K562 (cell line): ENCODE results near the gene GAB2. TPM values are rescaled to one million over a fixed set of nuclear protein-coding genes. Genes with fewer than 3 reads are reported as not detected.

Source experiments
- ATAC-seq: fragments of 200-7000 bp; cut with Tn5 transposase; 3 replicates; pipeline ENCODE4 v1.9.1; 2020; ENCODE audit warnings: moderate library complexity
- BruUV-seq: library from RNA; stranded (reverse); fragments of 400-500 nt; replicated peaks from 2 replicates; lab custom pipeline; 2021; lab: Mats Ljungman, UMichigan
- CTCF ChIA-PET: fragments of 300-600 bp; formaldehyde crosslinking; extraction: SDS; loops from one replicate; lab custom pipeline; 2021; ENCODE audit warnings: low intra/inter-chr PET ratio; lab: Yijun Ruan, JAX
- POLR2A ChIA-PET: fragments of 300-600, 350-650 bp; sonication (Branson Sonifier 250); formaldehyde crosslinking; extraction: SDS; loops from one replicate; lab custom pipeline; 2021; ENCODE audit warnings: antibody characterized with exemption, inconsistent platforms; lab: Yijun Ruan, JAX
- DNase-seq, 4 experiments: peaks; one replicate each; pipeline versions ENCODE4 v3.0.0 to v3.0.0-alpha.2; 2011 to 2018; ENCODE audit warnings: low spot score in 3 of 4, mixed read lengths in 3 of 4; ENCODE audit errors: extremely low read depth in 1 of 4
- FAIRE-seq: peaks from 2 replicates; lab custom pipeline; 2011; peaks lifted over from hg19 to GRCh38; lab: Jason Lieb, UNC
- H2AFZ ChIP-seq: 2 replicates; pipeline ENCODE4 v1.6.0; 2011; ENCODE audit warnings: low read depth, low read length, control low read depth, inconsistent platforms
- H3K27ac ChIP-seq: fragments of 200-600 bp; 3 replicates; pipeline ENCODE4 v1.8.0; 2011; ENCODE audit warnings: low read depth, mild to moderate bottlenecking, control low read depth, inconsistent platforms, low read length, moderate library complexity, mixed read lengths; ENCODE audit errors: extremely low read depth
- H3K27me3 ChIP-seq, 2 experiments: fragments of 300-600 bp in 1 of 2; 2 replicates in 1 of 2; 3 replicates in 1 of 2; pipeline versions ENCODE4 v1.6.0 to v1.8.0; 2011; ENCODE audit warnings: inconsistent platforms in 2 of 2, low read length in 2 of 2, mild to moderate bottlenecking in 1 of 2, mixed read lengths in 1 of 2, moderate library complexity in 1 of 2; ENCODE audit not compliant: control insufficient read depth in 2 of 2, insufficient read depth in 2 of 2
- H3K36me3 ChIP-seq: fragments of 300-600 bp; 3 replicates; pipeline ENCODE4 v1.8.0; 2011; ENCODE audit warnings: mild to moderate bottlenecking, low read length, inconsistent platforms; ENCODE audit not compliant: control insufficient read depth, insufficient read depth
- H3K4me1 ChIP-seq, 2 experiments: fragments of 200-600 bp in 1 of 2; replicated peaks in 1 of 2; 2 replicates in 1 of 2; 3 replicates in 1 of 2; pipeline versions ENCODE4 v1.5.1 to v1.8.0; 2011; ENCODE audit warnings: inconsistent platforms in 2 of 2, low read length in 2 of 2, mild to moderate bottlenecking in 1 of 2, mixed read lengths in 1 of 2, moderate library complexity in 1 of 2; ENCODE audit not compliant: control insufficient read depth in 2 of 2, insufficient read depth in 2 of 2
- H3K4me2 ChIP-seq: 2 replicates; pipeline ENCODE4 v1.6.1; 2011; ENCODE audit warnings: low read length, control low read depth, inconsistent platforms, mixed read lengths; ENCODE audit not compliant: insufficient read depth
- H3K4me3 ChIP-seq: fragments of 200-600 bp; sonication (generic), shearing (Covaris generic); 2 replicates; pipeline ENCODE4 v1.5.1; 2016; ENCODE audit warnings: control low read depth, inconsistent platforms
- H3K79me2 ChIP-seq: fragments of 200-600 bp; 3 replicates; pipeline ENCODE4 v1.8.0; 2011; ENCODE audit warnings: low read length, inconsistent platforms; ENCODE audit not compliant: control insufficient read depth, insufficient read depth
- H3K9ac ChIP-seq, 2 experiments: 2 replicates each; pipeline versions ENCODE4 v1.6.0 to v1.6.1; 2011; ENCODE audit warnings: low read depth in 2 of 2, low read length in 2 of 2, control low read depth in 1 of 2, inconsistent platforms in 1 of 2, mild to moderate bottlenecking in 1 of 2, mixed read lengths in 1 of 2; ENCODE audit not compliant: insufficient read depth in 1 of 2
- H3K9me1 ChIP-seq: one replicate; pipeline ENCODE4 v1.6.0; 2011; ENCODE audit warnings: inconsistent platforms, mild to moderate bottlenecking, low read length, moderate library complexity; ENCODE audit not compliant: control insufficient read depth, insufficient read depth
- H3K9me3 ChIP-seq: replicated peaks from 2 replicates; pipeline ENCODE4 v1.5.1; 2011; ENCODE audit warnings: low read depth, low read length, inconsistent platforms; ENCODE audit not compliant: control insufficient read depth, insufficient read depth
- H4K20me1 ChIP-seq: replicated peaks from 2 replicates; pipeline ENCODE4 v1.6.1; 2011; ENCODE audit warnings: low read length, inconsistent platforms, mixed read lengths; ENCODE audit not compliant: control insufficient read depth, insufficient read depth
- CBFB ChIP-seq: sonication (generic); formaldehyde crosslinking; IDR thresholded peaks from 2 replicates; pipeline ENCODE4 v1.4.0; 2020; ENCODE audit warnings: mild to moderate bottlenecking, missing genetic modification reagents
- E2F3 ChIP-seq: fragments of 250-450 bp; sonication (Bioruptor Pico); IDR thresholded peaks from 2 replicates; pipeline ENCODE4 v1.4.0; 2020; ENCODE audit warnings: mild to moderate bottlenecking
- HMG20A ChIP-seq: fragments of 450-650 bp; formaldehyde crosslinking; conservative IDR thresholded peaks from 2 replicates; pipeline ENCODE4 v1.4.0; 2020; ENCODE audit warnings: mild to moderate bottlenecking, mixed read lengths
- PBX2 ChIP-seq, 2 experiments: IDR thresholded peaks in 1 of 2; conservative IDR thresholded peaks in 1 of 2; 2 replicates each; pipeline ENCODE4 v1.6.1; 2016; ENCODE audit warnings: low read depth in 2 of 2, mild to moderate bottlenecking in 1 of 2, missing compliant biosample characterization in 1 of 2, missing genetic modification characterization in 1 of 2, moderate library complexity in 1 of 2
- PYGO2 ChIP-seq: fragments of 450-650 bp; IDR thresholded peaks from 2 replicates; pipeline ENCODE4 v1.6.1; 2016; ENCODE audit warnings: mild to moderate bottlenecking, missing genetic modification characterization, moderate library complexity, missing compliant biosample characterization
- ZBTB12 ChIP-seq: fragments of 250-450 bp; sonication (Bioruptor Pico); IDR thresholded peaks from 2 replicates; pipeline ENCODE4 v1.4.0; 2020
- ZNF384 ChIP-seq: IDR thresholded peaks from 2 replicates; pipeline ENCODE4 v1.6.1; 2012; ENCODE audit warnings: low read depth, low read length, improper control_type of control experiment
- WGBS: fragments of 100-300 bp; shearing (Covaris generic); methylation state at CpG from one replicate; pipeline ENCODE4 v1.1.6; 2016; ENCODE audit warnings: low coverage, mixed read lengths; ENCODE audit not compliant: insufficient coverage; ENCODE audit errors: missing lambda C conversion rate; 5-methylcytosine and 5-hydroxymethylcytosine counted together
- in situ Hi-C: fragments of 300-500 bp; cut with MboI; formaldehyde crosslinking; loops from 4 replicates; pipeline ENCODE4 v1.15.0; 2018; ENCODE audit warnings: inconsistent platforms, mixed read lengths
- intact Hi-C: fragments of 100-400 bp; cut with micrococcal nuclease; formaldehyde crosslinking; loops from 2 replicates; pipeline ENCODE4 v1.14.2; 2022
- polyA plus RNA-seq, 8 experiments: library from polyadenylated mRNA; depleted of rRNA in 4 of 8; stranded (reverse) in 5 of 8; unstranded in 3 of 8; fragments of >200 nt; fragmentation: Nextera tagmentation in 2 of 8; fragmentation: Illumina TruSeq in 1 of 8; extraction: Ambion mirVana in 2 of 8; extraction: Trizol in 1 of 8; gene quantifications; 2 replicates each; pipeline versions ENCODE4 v1.2.1 to v1.2.3, GENCODE V29; 2011 to 2014; ENCODE audit warnings: inconsistent platforms in 1 of 8, missing spikeins in 1 of 8
- total RNA-seq, 7 experiments: library from RNA; depleted of rRNA in 6 of 7; stranded (reverse); fragments of >200 nt in 6 of 7; fragmentation: Illumina TruSeq in 2 of 7; extraction: Trizol in 2 of 7; gene quantifications; 2 replicates each; pipeline versions ENCODE4 v1.2.1 to v1.2.3, GENCODE V29; 2011 to 2021; ENCODE audit warnings: low replicate concordance in 1 of 7
- TF ChIP-seq, protein P1 (sequence below): fragments of 450-650 bp; IDR thresholded peaks from 2 replicates; pipeline ENCODE4 v1.6.1; 2016
- TF ChIP-seq, protein P2 (sequence below): fragments of 250-450 bp; sonication (Bioruptor Pico); IDR thresholded peaks from 2 replicates; pipeline ENCODE4 v1.5.0; 2020; ENCODE audit warnings: mild to moderate bottlenecking

The GAB2 gene
- total and polyA plus RNA-seq, 9 of the 15 experiments (the other 6 are each of a cell fraction or from before 2014, with no cell fraction given) = 2.3 to 35.2 (median 16.1) TPM

GRCh38 chr11:78400702-78401101 is 16.9 kb downstream of the GAB2 start:
- WGBS = 100% methylated on average over 1 of the region's 3 CpGs
- intact Hi-C loops (no loop called here), in situ Hi-C loops (no loop called here)
- Histone ChIP-seq H3K9me3 (no peaks in the 10 kb centered on the region), H3K4me1 (peaks cover 20 to 51% of the 10 kb centered on the region in 2 experiments), H3K9ac (0 out of 4 replicates have a peak overlapping the region, but pooled peaks of 1 of the 2 experiments have one; percentile 25), H3K36me3 (peaks cover 5% of the 10 kb centered on the region; the same call in 1 of the 3 replicates), H3K27ac (peak overlapping the region; percentile 67; the same call in 2 of the 3 replicates), H2AFZ (no peak overlapping the region), H3K27me3 (no peaks in the 10 kb centered on the region), H3K4me3 (no peak overlapping the region), H3K4me2 (no peak overlapping the region), H3K9me1 (no peaks in the 10 kb centered on the region), H3K79me2 (peaks cover 95% of the 10 kb centered on the region), H4K20me1 (no peaks in the 10 kb centered on the region)
- TF ChIP-seq ZNF384 (peak; percentile 84), PYGO2 (tag) (no peak), CBFB (CRISPR knock-in tag) (no peak), HMG20A (no peak), ZBTB12 (CRISPR knock-in tag) (no peak), PBX2 (CRISPR knock-in tag; IDR thresholded peaks at IDR 0.05; ENCODE audit: low read depth) (no peak), PBX2 (tag; conservative IDR thresholded peaks at IDR 0.05; ENCODE audit: low read depth) (peak; percentile 13; the same call in 1 of the 2 replicates), E2F3 (CRISPR knock-in tag) (no peak)
- TF ChIP-seq, protein P1, sequence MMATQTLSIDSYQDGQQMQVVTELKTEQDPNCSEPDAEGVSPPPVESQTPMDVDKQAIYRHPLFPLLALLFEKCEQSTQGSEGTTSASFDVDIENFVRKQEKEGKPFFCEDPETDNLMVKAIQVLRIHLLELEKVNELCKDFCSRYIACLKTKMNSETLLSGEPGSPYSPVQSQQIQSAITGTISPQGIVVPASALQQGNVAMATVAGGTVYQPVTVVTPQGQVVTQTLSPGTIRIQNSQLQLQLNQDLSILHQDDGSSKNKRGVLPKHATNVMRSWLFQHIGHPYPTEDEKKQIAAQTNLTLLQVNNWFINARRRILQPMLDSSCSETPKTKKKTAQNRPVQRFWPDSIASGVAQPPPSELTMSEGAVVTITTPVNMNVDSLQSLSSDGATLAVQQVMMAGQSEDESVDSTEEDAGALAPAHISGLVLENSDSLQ = peak; percentile 74
- TF ChIP-seq, protein P2, sequence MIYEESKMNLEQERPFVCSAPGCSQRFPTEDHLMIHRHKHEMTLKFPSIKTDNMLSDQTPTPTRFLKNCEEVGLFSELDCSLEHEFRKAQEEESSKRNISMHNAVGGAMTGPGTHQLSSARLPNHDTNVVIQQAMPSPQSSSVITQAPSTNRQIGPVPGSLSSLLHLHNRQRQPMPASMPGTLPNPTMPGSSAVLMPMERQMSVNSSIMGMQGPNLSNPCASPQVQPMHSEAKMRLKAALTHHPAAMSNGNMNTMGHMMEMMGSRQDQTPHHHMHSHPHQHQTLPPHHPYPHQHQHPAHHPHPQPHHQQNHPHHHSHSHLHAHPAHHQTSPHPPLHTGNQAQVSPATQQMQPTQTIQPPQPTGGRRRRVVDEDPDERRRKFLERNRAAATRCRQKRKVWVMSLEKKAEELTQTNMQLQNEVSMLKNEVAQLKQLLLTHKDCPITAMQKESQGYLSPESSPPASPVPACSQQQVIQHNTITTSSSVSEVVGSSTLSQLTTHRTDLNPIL (CRISPR knock-in tag) = no peak
- DNase-seq = no peak
- FAIRE-seq = no peak
- POLR2A ChIA-PET = interaction anchor here (0.6 to 2.2 kb wide), 6 partner anchors 11 to 75 kb away, joined by 3 to 11 read pairs (median 4); partner anchors contain the start of gene GAB2
- no TSS peak for BruUV-seq
- CTCF ChIA-PET = no interaction called here
- peak; percentile 72 for ATAC-seq
